ENCODE measurements around the gene SHISA9.

The SHISA9 gene

DNA sequence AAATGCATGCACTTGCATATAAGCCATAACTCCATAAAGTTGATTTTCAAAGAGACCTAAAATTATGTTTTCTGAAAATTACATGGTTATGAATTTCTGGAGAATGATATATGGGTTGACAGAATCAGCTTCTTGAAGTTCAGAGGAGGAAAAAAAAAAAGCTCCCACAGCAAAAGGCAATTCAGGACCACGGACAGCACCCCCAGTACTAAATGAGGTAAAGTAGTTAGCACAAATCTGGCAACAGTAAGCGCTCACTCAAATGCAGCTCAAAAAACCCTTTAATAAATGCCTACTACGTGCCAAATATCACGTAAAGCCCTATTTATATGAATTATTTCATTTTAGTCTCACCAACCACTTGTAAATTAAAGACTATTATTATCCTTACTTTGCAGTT is 135.2 kb downstream of the SHISA9 start:
- H3K4me3 ChIP-seq (IDR thresholded peaks at IDR 0.05; ENCODE audit: insufficient read depth, low read depth, low read length), result no peak overlapping the region
- H3K36me3 ChIP-seq (ENCODE audit: insufficient read depth), result no peaks in the 10 kb centered on the region
- H3K27ac ChIP-seq, result no peak overlapping the region
- H3K4me2 ChIP-seq, result no peak overlapping the region
- H3K79me2 ChIP-seq (ENCODE audit: insufficient read depth, low read depth), result no peaks in the 10 kb centered on the region
- no peak overlapping the region for H3K9ac ChIP-seq
- no peak overlapping the region for H2AFZ ChIP-seq (ENCODE audit: low read depth)
- no peaks in the 10 kb centered on the region for H3K27me3 ChIP-seq (ENCODE audit: insufficient read depth, low read depth)
- H4K20me1 ChIP-seq (ENCODE audit: insufficient read depth), result no peaks in the 10 kb centered on the region
- H3K4me1 ChIP-seq (ENCODE audit: low read depth, poor library complexity, severe bottlenecking), result no peaks in the 10 kb centered on the region
- TF ChIP-seq, protein P1, sequence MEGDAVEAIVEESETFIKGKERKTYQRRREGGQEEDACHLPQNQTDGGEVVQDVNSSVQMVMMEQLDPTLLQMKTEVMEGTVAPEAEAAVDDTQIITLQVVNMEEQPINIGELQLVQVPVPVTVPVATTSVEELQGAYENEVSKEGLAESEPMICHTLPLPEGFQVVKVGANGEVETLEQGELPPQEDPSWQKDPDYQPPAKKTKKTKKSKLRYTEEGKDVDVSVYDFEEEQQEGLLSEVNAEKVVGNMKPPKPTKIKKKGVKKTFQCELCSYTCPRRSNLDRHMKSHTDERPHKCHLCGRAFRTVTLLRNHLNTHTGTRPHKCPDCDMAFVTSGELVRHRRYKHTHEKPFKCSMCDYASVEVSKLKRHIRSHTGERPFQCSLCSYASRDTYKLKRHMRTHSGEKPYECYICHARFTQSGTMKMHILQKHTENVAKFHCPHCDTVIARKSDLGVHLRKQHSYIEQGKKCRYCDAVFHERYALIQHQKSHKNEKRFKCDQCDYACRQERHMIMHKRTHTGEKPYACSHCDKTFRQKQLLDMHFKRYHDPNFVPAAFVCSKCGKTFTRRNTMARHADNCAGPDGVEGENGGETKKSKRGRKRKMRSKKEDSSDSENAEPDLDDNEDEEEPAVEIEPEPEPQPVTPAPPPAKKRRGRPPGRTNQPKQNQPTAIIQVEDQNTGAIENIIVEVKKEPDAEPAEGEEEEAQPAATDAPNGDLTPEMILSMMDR (conservative IDR thresholded peaks at IDR 0.05; ENCODE audit: low read depth, low read length), result no peak

DNA sequence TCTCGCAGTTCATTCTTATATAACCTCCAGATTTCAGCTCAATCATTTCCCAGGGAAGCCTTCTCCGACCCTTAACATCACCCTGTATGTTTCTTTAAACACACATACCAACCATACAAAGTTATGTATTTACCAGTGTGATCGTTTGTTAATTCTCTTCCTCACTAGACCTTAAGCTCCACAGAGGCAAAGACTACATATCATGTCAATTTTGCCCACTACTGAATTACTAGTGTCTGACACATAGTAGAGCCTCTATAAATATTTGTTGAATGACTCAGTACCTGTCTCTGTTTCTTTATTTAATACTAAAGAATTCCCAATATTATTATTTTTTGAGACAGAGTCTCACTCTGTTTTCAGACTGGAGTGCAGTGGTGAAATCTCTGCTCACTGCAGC is 137.2 kb downstream of the SHISA9 start:
- no peaks in the 10 kb centered on the region for H3K79me2 ChIP-seq (ENCODE audit: insufficient read depth, low read depth)
- no peak overlapping the region for H2AFZ ChIP-seq (ENCODE audit: low read depth)
- no peak overlapping the region for H3K4me2 ChIP-seq
- H4K20me1 ChIP-seq (ENCODE audit: insufficient read depth), result no peaks in the 10 kb centered on the region
- H3K36me3 ChIP-seq (ENCODE audit: insufficient read depth), result no peaks in the 10 kb centered on the region
- TF ChIP-seq, protein P1 (conservative IDR thresholded peaks at IDR 0.05; ENCODE audit: low read depth, low read length), result no peak
- H3K4me1 ChIP-seq (ENCODE audit: low read depth, poor library complexity, severe bottlenecking), result no peaks in the 10 kb centered on the region
- H3K27ac ChIP-seq, result no peak overlapping the region
- no peaks in the 10 kb centered on the region for H3K27me3 ChIP-seq (ENCODE audit: insufficient read depth, low read depth)
- H3K9ac ChIP-seq, result no peak overlapping the region
- no peak overlapping the region for H3K4me3 ChIP-seq (IDR thresholded peaks at IDR 0.05; ENCODE audit: insufficient read depth, low read depth, low read length)

DNA sequence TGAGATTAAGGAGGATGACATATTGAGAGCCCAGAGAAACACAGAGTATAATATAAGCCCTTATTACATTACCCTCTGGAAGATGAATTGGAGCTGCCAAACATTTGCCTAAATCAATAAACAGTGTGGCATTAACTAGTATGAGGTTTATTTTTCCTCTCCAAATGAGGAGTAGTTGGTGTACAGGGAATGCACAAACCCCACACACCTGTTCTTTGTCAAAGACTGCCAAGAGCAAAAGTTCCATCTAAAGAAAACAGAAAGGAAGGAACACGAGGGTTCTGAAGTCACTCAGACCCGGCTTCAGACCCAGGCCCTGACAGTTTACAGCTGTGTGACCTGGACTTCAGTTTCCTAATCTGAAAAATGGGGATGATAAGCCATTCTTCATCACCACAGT is 138.1 kb downstream of the SHISA9 start:
- Histone ChIP-seq H3K27me3 (ENCODE audit: insufficient read depth, low read depth) (no peaks in the 10 kb centered on the region), H3K27ac (no peak overlapping the region), H3K4me2 (no peak overlapping the region), H4K20me1 (ENCODE audit: insufficient read depth) (no peaks in the 10 kb centered on the region), H3K79me2 (ENCODE audit: insufficient read depth, low read depth) (no peaks in the 10 kb centered on the region), H3K36me3 (ENCODE audit: insufficient read depth) (no peaks in the 10 kb centered on the region), H3K4me3 (IDR thresholded peaks at IDR 0.05; ENCODE audit: insufficient read depth, low read depth, low read length) (no peak overlapping the region), H3K4me1 (ENCODE audit: low read depth, poor library complexity, severe bottlenecking) (no peaks in the 10 kb centered on the region), H3K9ac (no peak overlapping the region), H2AFZ (ENCODE audit: low read depth) (no peak overlapping the region)
- TF ChIP-seq, protein P1 (conservative IDR thresholded peaks at IDR 0.05; ENCODE audit: low read depth, low read length), result no peak

DNA sequence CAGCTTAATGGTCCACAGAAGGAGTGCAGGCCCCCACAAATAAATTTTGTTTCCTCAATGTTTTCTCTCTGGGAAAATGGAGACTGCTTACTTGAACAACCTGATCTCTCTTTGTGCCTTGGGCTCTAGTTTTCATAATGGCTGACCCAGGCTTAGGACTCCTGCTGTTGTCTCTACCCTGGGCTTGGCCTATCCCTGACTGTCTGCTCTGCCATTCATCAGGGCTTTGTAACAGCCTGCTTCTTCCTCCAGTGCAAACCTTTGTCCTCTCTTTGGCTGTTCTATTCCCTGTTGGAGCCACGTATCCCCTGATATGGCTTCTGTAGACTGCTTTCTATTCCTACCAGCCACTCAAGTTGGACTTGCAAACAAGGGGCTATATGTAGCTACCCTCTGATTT is 139.8 kb downstream of the SHISA9 start:
- no peak overlapping the region for H3K4me2 ChIP-seq
- no peak overlapping the region for H3K27ac ChIP-seq
- H3K9ac ChIP-seq, result no peak overlapping the region
- no peaks in the 10 kb centered on the region for H4K20me1 ChIP-seq (ENCODE audit: insufficient read depth)
- H3K36me3 ChIP-seq (ENCODE audit: insufficient read depth), result no peaks in the 10 kb centered on the region
- no peaks in the 10 kb centered on the region for H3K4me1 ChIP-seq (ENCODE audit: low read depth, poor library complexity, severe bottlenecking)
- H3K27me3 ChIP-seq (ENCODE audit: insufficient read depth, low read depth), result no peaks in the 10 kb centered on the region
- no peaks in the 10 kb centered on the region for H3K79me2 ChIP-seq (ENCODE audit: insufficient read depth, low read depth)
- TF ChIP-seq, protein P1 (conservative IDR thresholded peaks at IDR 0.05; ENCODE audit: low read depth, low read length), result no peak
- no peak overlapping the region for H3K4me3 ChIP-seq (IDR thresholded peaks at IDR 0.05; ENCODE audit: insufficient read depth, low read depth, low read length)
- no peak overlapping the region for H2AFZ ChIP-seq (ENCODE audit: low read depth)
